HG03460 (cell line): ENCODE results near the gene SKA2.
"Not testable (repeated sequence)": the region's sequence is repeated elsewhere in the genome, so short reads cannot be mapped to it uniquely, and the experiment has no call there.

Source experiments
- ATAC-seq: cut with Tn5 transposase; IDR thresholded peaks from one replicate; pipeline ENCODE4 v1.9.1; 2021; ENCODE audit not compliant: unreplicated experiment

The SKA2 gene

GRCh38 chr17:59152925-59153324 is 2.1 kb downstream of the SKA2 start:
- no peak for ATAC-seq

DNA sequence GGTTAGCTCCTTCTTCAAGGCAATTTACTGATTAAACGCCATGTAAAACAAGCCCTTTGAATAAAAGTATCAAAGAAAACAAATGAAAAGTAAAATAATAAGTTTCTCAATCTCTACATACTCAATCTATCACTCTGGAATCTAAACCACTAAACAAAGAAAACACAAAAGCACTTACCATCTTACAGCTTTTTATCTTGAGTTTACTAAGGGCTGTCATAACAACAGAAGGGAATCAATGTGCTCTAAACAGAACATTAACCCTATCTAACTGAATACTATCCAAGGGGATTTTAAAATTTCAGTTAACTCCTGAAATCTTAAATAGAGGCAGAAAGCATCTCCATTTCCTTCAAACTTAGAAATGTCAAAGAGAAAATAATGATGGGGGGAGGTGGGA is 3.4 kb downstream of the SKA2 start:
- no peak for ATAC-seq

DNA sequence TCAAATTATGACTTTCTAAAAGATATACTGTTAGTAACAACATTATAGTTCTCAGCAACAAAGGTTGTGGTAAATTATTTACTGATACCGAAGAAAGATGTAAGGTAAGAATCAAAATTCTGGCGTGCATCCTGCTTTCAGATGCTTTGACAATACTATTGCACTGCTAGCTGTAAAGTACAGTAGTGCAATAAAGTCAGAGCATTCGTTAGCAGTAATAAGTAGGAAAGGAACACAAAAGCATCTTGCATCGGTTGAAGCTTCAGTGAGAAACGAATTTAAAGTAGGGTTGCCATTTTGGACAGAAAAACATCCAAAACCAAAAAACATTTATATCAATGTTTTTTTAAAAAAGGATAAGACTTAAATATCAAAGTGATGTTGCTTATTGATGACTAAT is 4.0 kb downstream of the SKA2 start:
- ATAC-seq: no peak

- ATAC-seq: no peak
Measured at GRCh38 chr17:59149841-59150511, 5.0 kb downstream of the SKA2 start.

DNA sequence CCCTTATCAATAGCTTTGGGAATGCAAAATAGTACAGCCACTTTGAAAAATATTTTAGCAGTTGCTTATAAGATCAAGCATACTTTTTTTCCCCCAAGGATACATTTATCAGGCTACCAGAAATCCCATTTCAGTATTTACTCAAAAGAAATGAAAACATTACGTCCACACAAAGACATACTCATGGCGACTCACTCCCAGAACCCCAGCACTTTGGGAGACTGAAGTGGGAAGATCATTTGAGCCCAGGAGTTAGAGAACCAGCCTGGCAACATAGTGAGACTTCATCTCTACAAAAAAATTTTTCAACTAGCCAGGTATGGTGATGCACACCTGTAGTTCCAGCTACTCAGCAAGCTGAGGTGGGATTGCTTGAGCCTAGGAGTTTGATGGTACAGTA is 5.9 kb downstream of the SKA2 start:
- no peak for ATAC-seq

DNA sequence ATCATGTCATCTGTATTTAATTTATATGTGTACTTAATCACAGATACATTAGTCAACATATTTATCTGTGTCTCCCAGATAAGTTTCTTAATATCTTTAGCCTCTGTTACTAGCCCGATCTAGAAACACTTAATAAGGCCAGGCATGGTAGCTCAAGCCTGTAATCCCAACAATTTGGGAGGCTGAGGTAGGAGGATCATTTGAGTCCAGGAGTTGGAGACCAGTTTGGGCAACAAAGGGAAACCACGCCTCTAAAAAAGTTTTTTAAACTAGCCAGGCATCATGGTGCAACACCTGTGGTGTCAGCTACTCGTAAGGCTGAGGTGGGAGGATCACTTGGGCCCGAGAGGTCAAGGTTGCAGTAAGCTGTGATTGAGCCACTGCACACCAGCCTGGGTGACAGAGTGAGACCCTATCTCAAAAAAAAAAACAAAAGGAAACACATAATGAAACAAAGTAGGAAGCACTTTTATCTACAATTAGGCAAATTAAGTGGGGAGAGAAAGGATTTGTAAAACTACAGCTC is 9.4 kb downstream of the SKA2 start:
- ATAC-seq: no peak

DNA sequence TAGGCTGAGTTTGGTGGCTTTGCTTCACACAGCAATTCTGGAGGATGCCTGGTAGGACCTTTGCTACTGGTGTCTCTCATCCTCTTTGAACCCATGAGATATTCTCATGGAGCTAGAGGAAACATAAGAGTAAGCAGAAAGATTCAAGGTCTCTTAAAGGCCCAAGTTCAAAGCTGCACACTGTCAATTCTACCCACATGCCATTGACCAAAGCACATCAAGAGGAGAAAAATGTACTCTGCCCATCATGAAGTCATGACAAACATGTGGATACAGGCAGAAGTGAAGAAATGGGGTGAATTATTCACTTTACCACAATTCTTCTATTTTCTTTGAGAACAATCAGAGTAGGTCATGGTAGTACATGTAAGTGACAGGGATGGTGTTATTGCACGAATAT is 13.1 kb downstream of the SKA2 start:
- no peak for ATAC-seq

DNA sequence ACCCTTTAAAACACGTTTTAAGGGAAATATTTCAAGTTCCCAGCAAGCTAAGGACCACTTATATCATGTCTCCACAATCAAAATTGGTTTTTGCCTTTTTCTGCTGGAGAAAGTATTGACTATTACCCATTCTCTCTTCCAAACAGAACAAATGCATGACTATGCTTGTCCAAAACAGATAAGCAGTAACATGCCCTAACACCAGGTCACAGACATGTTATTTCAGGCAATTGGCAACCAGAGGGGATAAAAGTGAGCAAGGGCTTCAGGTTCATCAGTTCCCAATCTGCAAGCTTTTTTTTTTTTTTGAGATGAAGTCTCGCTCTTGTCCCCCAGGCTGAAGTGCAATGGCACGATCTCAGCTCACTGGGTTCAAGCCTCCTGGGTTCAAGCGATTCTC is 15.0 kb downstream of the SKA2 start:
- ATAC-seq: no peak

GRCh38 chr17:59138339-59138738 is 16.6 kb downstream of the SKA2 start:
- not testable (repeated sequence) for ATAC-seq

GRCh38 chr17:59131131-59131530 is 23.9 kb downstream of the SKA2 start:
- no peak for ATAC-seq

GRCh38 chr17:59129814-59130213 is 25.2 kb downstream of the SKA2 start:
- no peak for ATAC-seq

GRCh38 chr17:59126809-59127417 is 28.1 kb downstream of the SKA2 start:
- no peak for ATAC-seq

- no peak for ATAC-seq
Measured at GRCh38 chr17:59124665-59125064, 30.3 kb downstream of the SKA2 start.

- no peak for ATAC-seq
Measured at GRCh38 chr17:59121901-59122480, 33.0 kb downstream of the SKA2 start.

- no peak for ATAC-seq
Measured at GRCh38 chr17:59115474-59115873, 39.5 kb downstream of the SKA2 start.

DNA sequence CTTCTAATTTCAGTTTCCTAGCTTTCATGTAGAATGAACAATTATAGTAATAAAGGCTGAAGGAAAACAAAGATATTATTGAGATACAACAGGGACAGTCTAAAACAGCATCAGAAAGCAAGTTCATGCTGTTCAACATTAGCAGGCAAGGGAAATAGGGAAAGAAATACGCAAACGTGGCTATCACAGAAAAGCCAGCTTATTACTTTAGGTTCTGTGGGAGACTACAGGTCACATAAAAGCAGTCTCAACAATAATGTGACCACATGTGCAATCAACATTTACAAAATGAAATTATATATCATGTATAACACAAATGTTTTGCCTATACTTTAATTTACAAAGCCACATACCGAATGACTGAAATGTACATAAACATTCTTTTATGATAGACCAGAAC is 43.4 kb downstream of the SKA2 start:
- no peak for ATAC-seq

- ATAC-seq: no peak
Measured at GRCh38 chr17:59110973-59111372, 44.0 kb downstream of the SKA2 start.

- no peak for ATAC-seq
Measured at GRCh38 chr17:59108400-59109102, 46.4 kb downstream of the SKA2 start.

- no peak for ATAC-seq
Measured at GRCh38 chr17:59107306-59107670, 47.7 kb downstream of the SKA2 start.

- peak; percentile 88 for ATAC-seq
Measured at GRCh38 chr17:59106463-59107305, 48.3 kb downstream of the SKA2 start, which contains the start of gene TRIM37. Gene TRIM37, minus strand, starts transcription at chr17:59106880. Its CDS starts 419 bp downstream, at chr17:59106461.
